MCF 10A (cell line): ENCODE measurements around the gene ZSWIM6. TPM values are rescaled to one million over a fixed set of nuclear protein-coding genes. Genes with fewer than 3 reads are reported as not detected.

ENCODE experiments used
- BruUV-seq: library from RNA; stranded (reverse); fragments of 400-500 nt; replicated peaks from 2 replicates; lab custom pipeline; 2021; lab: Mats Ljungman, UMichigan
- CTCF ChIA-PET: fragments of 300-600 bp; sonication (Branson Sonifier 250); formaldehyde crosslinking; extraction: SDS; loops from one replicate; lab custom pipeline; 2021; ENCODE audit warnings: antibody characterized with exemption, inconsistent platforms; lab: Yijun Ruan, JAX
- POLR2A ChIA-PET: fragments of 300-600, 350-650 bp; sonication (Branson Sonifier 250); formaldehyde crosslinking; extraction: SDS; loops from one replicate; lab custom pipeline; 2020; ENCODE audit warnings: antibody characterized with exemption, inconsistent platforms; lab: Yijun Ruan, JAX
- DNase-seq: peaks from one replicate; pipeline ENCODE4 v3.0.0-alpha.2; 2018; ENCODE audit not compliant: unreplicated experiment
- H3K27ac Mint-ChIP-seq: one replicate; pipeline ENCODE4 v1.8.0; 2022; ENCODE audit warnings: mild to moderate bottlenecking, low read depth, mixed read lengths; ENCODE audit not compliant: unreplicated experiment
- H3K27me3 Mint-ChIP-seq: one replicate; pipeline ENCODE4 v1.8.0; 2022; ENCODE audit warnings: mixed read lengths; ENCODE audit not compliant: insufficient read depth, unreplicated experiment
- H3K36me3 Mint-ChIP-seq: one replicate; pipeline ENCODE4 v1.8.0; 2022; ENCODE audit warnings: mild to moderate bottlenecking, moderate library complexity, mixed read lengths; ENCODE audit not compliant: insufficient read depth, unreplicated experiment
- H3K4me1 Mint-ChIP-seq: one replicate; pipeline ENCODE4 v1.8.0; 2022; ENCODE audit warnings: mixed read lengths; ENCODE audit not compliant: insufficient read depth, unreplicated experiment
- H3K4me3 Mint-ChIP-seq: one replicate; pipeline ENCODE4 v1.8.0; 2022; ENCODE audit warnings: mild to moderate bottlenecking, moderate library complexity, mixed read lengths; ENCODE audit not compliant: unreplicated experiment
- H3K9me3 Mint-ChIP-seq: one replicate; pipeline ENCODE4 v1.8.0; 2022; ENCODE audit warnings: mixed read lengths; ENCODE audit not compliant: unreplicated experiment
- CTCF ChIP-seq: fragments of 200-600 bp; IDR thresholded peaks from one replicate; pipeline ENCODE4 v1.8.0; 2022; ENCODE audit warnings: antibody characterized with exemption, mild to moderate bottlenecking; ENCODE audit not compliant: unreplicated experiment
- intact Hi-C: fragments of 100-400 bp; cut with micrococcal nuclease; formaldehyde crosslinking; loops from 2 replicates; pipeline ENCODE4 v1.14.1; 2022
- total RNA-seq: library from RNA; stranded (reverse); gene quantifications from 2 replicates; pipeline ENCODE4 v1.2.3, GENCODE V29; 2022

The ZSWIM6 gene
- total RNA-seq, 1 experiment from 2014 or later = 12.0 TPM

- Mint-ChIP-seq H3K27ac (no peak overlapping the region), H3K27me3 (no peaks in the 10 kb centered on the region), H3K9me3 (peaks cover 8% of the 10 kb centered on the region), H3K36me3 (peaks cover 6% of the 10 kb centered on the region), H3K4me3 (no peak overlapping the region), H3K4me1 (peaks cover 8% of the 10 kb centered on the region)
- intact Hi-C loops = no loop called here
- CTCF ChIA-PET = interaction anchor here (1.1 kb wide), 1 partner anchor 64 kb away, joined by 3 read pairs; no protein-coding TSS in a partner anchor
- DNase-seq = no peak
- POLR2A ChIA-PET = interaction anchor here (1.0 to 1.6 kb wide), 2 partner anchors 9 to 110 kb away, joined by 3 to 5 read pairs; no protein-coding TSS in a partner anchor
- no TSS peak for BruUV-seq
- no peak for TF ChIP-seq CTCF
Observed at GRCh38 chr5:61441742-61442141, 109.7 kb downstream of the ZSWIM6 start.

GRCh38 chr5:61447780-61448495, 115.9 kb downstream of the ZSWIM6 start:
- TF ChIP-seq CTCF = no peak
- Mint-ChIP-seq H3K27me3 (no peaks in the 10 kb centered on the region), H3K36me3 (peaks cover 19% of the 10 kb centered on the region), H3K9me3 (peaks cover 16% of the 10 kb centered on the region), H3K4me1 (peaks cover 12% of the 10 kb centered on the region), H3K4me3 (no peak overlapping the region), H3K27ac (peak overlapping the region; percentile 10)
- POLR2A ChIA-PET = no interaction called here
- BruUV-seq = no TSS peak
- CTCF ChIA-PET = no interaction called here
- DNase-seq = no peak
- intact Hi-C loops = no loop called here

GRCh38 chr5:61449804-61450492, 117.9 kb downstream of the ZSWIM6 start:
- DNase-seq = peak; percentile 83
- Mint-ChIP-seq H3K4me3 (peak overlapping the region; percentile 46), H3K27ac (peak overlapping the region; percentile 88), H3K27me3 (no peaks in the 10 kb centered on the region), H3K36me3 (peaks cover 19% of the 10 kb centered on the region), H3K4me1 (peaks cover 12% of the 10 kb centered on the region), H3K9me3 (peaks cover 16% of the 10 kb centered on the region)
- ChIA-PET POLR2A (interaction anchor here (0.7 to 1.7 kb wide), 5 partner anchors 9 to 124 kb away, joined by 3 to 8 read pairs (median 4); no protein-coding TSS in a partner anchor), CTCF (interaction anchor here (0.7 kb wide), 1 partner anchor 9 kb away, joined by 3 read pairs; no protein-coding TSS in a partner anchor)
- BruUV-seq = TSS peak; percentile 11
- TF ChIP-seq CTCF = no peak
- intact Hi-C loops = loop anchor here (10.0 kb wide), 1 partner anchor 115 kb away; the partner anchor contains the start of gene ZSWIM6
